Fibroblast of mammary gland (primary cell): ENCODE data around the gene TMBIM6.
A peak's percentile ranks its signal among the peaks of the same experiment; 100 is the strongest.

ENCODE experiments used
- DNase-seq: peaks from one replicate; pipeline ENCODE4 v3.0.0-alpha.2; 2010; ENCODE audit warnings: low read depth
- H3K4me3 ChIP-seq: 2 replicates; pipeline ENCODE4 v1.5.1; 2011; ENCODE audit warnings: low read depth, mild to moderate bottlenecking, low read length, moderate library complexity; ENCODE audit not compliant: control insufficient read depth
- CTCF ChIP-seq: conservative IDR thresholded peaks from 2 replicates; pipeline ENCODE4 v1.5.1; 2011; ENCODE audit warnings: low read depth, low read length, inconsistent platforms; ENCODE audit not compliant: control insufficient read depth, insufficient read depth

The TMBIM6 gene

GRCh38 chr12:49809906-49810389, 68.6 kb downstream of the TMBIM6 start:
- DNase-seq: no peak
- H3K4me3 ChIP-seq: no peak overlapping the region
- TF ChIP-seq CTCF: no peak

GRCh38 chr12:49811136-49811535, 69.8 kb downstream of the TMBIM6 start:
- DNase-seq: no peak
- TF ChIP-seq CTCF: no peak
- no peak overlapping the region for H3K4me3 ChIP-seq

- DNase-seq: no peak
- TF ChIP-seq CTCF: no peak
- H3K4me3 ChIP-seq: no peak overlapping the region
These were observed 70.6 kb downstream of the TMBIM6 start for GRCh38 chr12:49811961-49812401.

- peak; percentile 30 for DNase-seq
- no peak for TF ChIP-seq CTCF
- H3K4me3 ChIP-seq: no peak overlapping the region
These were observed 71.8 kb downstream of the TMBIM6 start for GRCh38 chr12:49813131-49813530.
